ENCODE results near the gene PHF1. TPM values are rescaled to one million over a fixed set of nuclear protein-coding genes. Genes with fewer than 3 reads are reported as not detected.

Gene PHF1
- total RNA-seq, 4 donors from 2014 or later: 63.3 to 101 (median 83.3) TPM

- WGBS, 2 donors: 87 to 88% methylated on average over 2 of the region's 2 CpGs
- H3K27me3 ChIP-seq: no peaks in the 10 kb centered on the region
- H3K36me3 ChIP-seq: no peaks in the 10 kb centered on the region
- no peak for DNase-seq (ENCODE audit: low spot score in 2 of 2)
- no peak overlapping the region for H3K27ac ChIP-seq
- no peak overlapping the region for H3K4me3 ChIP-seq
- TF ChIP-seq CTCF (IDR thresholded peaks at IDR 0.05): no peak
- TF ChIP-seq POLR2A (IDR thresholded peaks at IDR 0.05): no peak
- no peak for TF ChIP-seq EP300 (IDR thresholded peaks at IDR 0.05)
- H3K9me3 ChIP-seq: no peaks in the 10 kb centered on the region
- H3K4me1 ChIP-seq: peaks cover 0 to 24% (median 7%) of the 10 kb centered on the region in 4 donors
These were observed 30.4 kb upstream of the PHF1 start for GRCh38 chr6:33380272-33380981.

- Histone ChIP-seq H3K4me3 (no peak overlapping the region), H3K36me3 (no peaks in the 10 kb centered on the region), H3K9me3 (no peaks in the 10 kb centered on the region), H3K27me3 (no peaks in the 10 kb centered on the region), H3K4me1 (no peaks in the 10 kb centered on the region), H3K27ac (no peak overlapping the region)
- TF ChIP-seq EP300 (IDR thresholded peaks at IDR 0.05) (no peak), POLR2A (IDR thresholded peaks at IDR 0.05) (no peak), CTCF (IDR thresholded peaks at IDR 0.05) (no peak)
- DNase-seq (ENCODE audit: low spot score in 2 of 2): no peak
- 76 to 85% methylated on average over 9 to 10 of the region's 10 CpGs for WGBS, 2 donors
These were observed 27.2 kb upstream of the PHF1 start for GRCh38 chr6:33383427-33384185.

GRCh38 chr6:33384581-33385020, 26.2 kb upstream of the PHF1 start:
- no peaks in the 10 kb centered on the region for H3K4me1 ChIP-seq
- H3K36me3 ChIP-seq: no peaks in the 10 kb centered on the region
- no peak overlapping the region for H3K4me3 ChIP-seq
- no peak for DNase-seq (ENCODE audit: low spot score in 2 of 2)
- no peaks in the 10 kb centered on the region for H3K9me3 ChIP-seq
- no peak overlapping the region for H3K27ac ChIP-seq
- TF ChIP-seq EP300 (IDR thresholded peaks at IDR 0.05): no peak
- peak in 4 of 5 experiments; percentile 5 to 22 (median 18) for TF ChIP-seq CTCF (IDR thresholded peaks at IDR 0.05)
- TF ChIP-seq POLR2A (IDR thresholded peaks at IDR 0.05): no peak
- no peaks in the 10 kb centered on the region for H3K27me3 ChIP-seq
- 19 to 20% methylated on average over 4 of the region's 4 CpGs for WGBS, 2 donors

GRCh38 chr6:33390173-33390572, 20.6 kb upstream of the PHF1 start:
- peak overlapping the region in 2 of 4 donors; percentile 88 to 97 for H3K27ac ChIP-seq
- DNase-seq (ENCODE audit: low spot score in 2 of 2): no peak
- H3K27me3 ChIP-seq: no peaks in the 10 kb centered on the region
- no peaks in the 10 kb centered on the region for H3K9me3 ChIP-seq
- H3K36me3 ChIP-seq: no peaks in the 10 kb centered on the region
- no peak overlapping the region for H3K4me3 ChIP-seq
- no peak for TF ChIP-seq CTCF (IDR thresholded peaks at IDR 0.05)
- no peak for TF ChIP-seq POLR2A (IDR thresholded peaks at IDR 0.05)
- TF ChIP-seq EP300 (IDR thresholded peaks at IDR 0.05): no peak
- peaks cover 0 to 13% (median 9%) of the 10 kb centered on the region in 4 donors for H3K4me1 ChIP-seq
- WGBS, 2 donors: 95% methylated on average over 2 of the region's 2 CpGs

GRCh38 chr6:33390767-33391277, 20.0 kb upstream of the PHF1 start:
- no peaks in the 10 kb centered on the region for H3K27me3 ChIP-seq
- no peak for DNase-seq (ENCODE audit: low spot score in 2 of 2)
- H3K4me1 ChIP-seq: peaks cover 0 to 13% (median 9%) of the 10 kb centered on the region in 4 donors
- TF ChIP-seq EP300 (IDR thresholded peaks at IDR 0.05) (no peak), POLR2A (IDR thresholded peaks at IDR 0.05) (no peak)
- no peaks in the 10 kb centered on the region for H3K36me3 ChIP-seq
- H3K4me3 ChIP-seq: peak overlapping the region in 2 of 4 donors; percentile 20 to 66
- H3K9me3 ChIP-seq: no peaks in the 10 kb centered on the region
- peak overlapping the region; percentile 86 to 97 (median 91) for H3K27ac ChIP-seq
- WGBS, 2 donors: 81 to 87% methylated on average over 9 of the region's 9 CpGs

Measured in tibial nerve (tissue), 4 donors.